AG10803 (cell line): ENCODE results near the gene NIT2.
"Not testable (repeated sequence)": the region's sequence is repeated elsewhere in the genome, so short reads cannot be mapped to it uniquely, and the experiment has no call there.

ENCODE experiments used
- DNase-seq: peaks from one replicate; pipeline ENCODE4 v3.0.0; 2010; ENCODE audit warnings: low read depth
- H3K4me3 ChIP-seq: 2 replicates; pipeline ENCODE4 v1.5.1; 2011; ENCODE audit warnings: mild to moderate bottlenecking, low read length, control low read depth
- CTCF ChIP-seq: conservative IDR thresholded peaks from 2 replicates; pipeline ENCODE4 v1.5.1; 2011; ENCODE audit warnings: mild to moderate bottlenecking, low read length, control low read depth, inconsistent platforms

The NIT2 gene

GRCh38 chr3:100338911-100339310 lies 4.4 kb downstream of the NIT2 start:
- no peak for DNase-seq
- H3K4me3 ChIP-seq = no peak overlapping the region
- TF ChIP-seq CTCF = no peak

GRCh38 chr3:100339786-100340185 lies 5.2 kb downstream of the NIT2 start:
- no peak for TF ChIP-seq CTCF
- H3K4me3 ChIP-seq = no peak overlapping the region
- no peak for DNase-seq

GRCh38 chr3:100340527-100340926 lies 6.0 kb downstream of the NIT2 start:
- H3K4me3 ChIP-seq = no peak overlapping the region
- no peak for DNase-seq
- TF ChIP-seq CTCF = no peak

- DNase-seq = no peak
- no peak for TF ChIP-seq CTCF
- no peak overlapping the region for H3K4me3 ChIP-seq
Measured at GRCh38 chr3:100348727-100349126, 14.2 kb downstream of the NIT2 start.

GRCh38 chr3:100351770-100352169 lies 17.2 kb downstream of the NIT2 start:
- DNase-seq, H3K4me3 ChIP-seq: not testable (repeated sequence)

- DNase-seq = no peak
- no peak for TF ChIP-seq CTCF
- H3K4me3 ChIP-seq = no peak overlapping the region
Measured at GRCh38 chr3:100352296-100353231, 18.0 kb downstream of the NIT2 start.

GRCh38 chr3:100354850-100355249 lies 20.3 kb downstream of the NIT2 start:
- no peak for DNase-seq
- H3K4me3 ChIP-seq = no peak overlapping the region
- no peak for TF ChIP-seq CTCF

GRCh38 chr3:100358413-100358812 lies 23.9 kb downstream of the NIT2 start:
- no peak overlapping the region for H3K4me3 ChIP-seq
- no peak for DNase-seq
- TF ChIP-seq CTCF = no peak
